AG04449 (cell line): Measurements from ENCODE around the gene ERCC6L.

Experiments
- CTCF ChIA-PET: fragments of 350-600 bp; formaldehyde crosslinking; extraction: SDS; loops from one replicate; lab custom pipeline; 2021; ENCODE audit warnings: antibody characterized with exemption; lab: Yijun Ruan, JAX
- POLR2A ChIA-PET: fragments of 400-600, 350-600 bp; formaldehyde crosslinking; extraction: SDS; loops from one replicate; lab custom pipeline; 2020; ENCODE audit warnings: antibody characterized with exemption, inconsistent platforms; lab: Yijun Ruan, JAX
- DNase-seq: peaks from one replicate; pipeline ENCODE4 v3.0.0-alpha.2; 2010; ENCODE audit warnings: low read depth, low spot score
- H3K4me3 ChIP-seq: 2 replicates; pipeline ENCODE4 v1.5.1; 2011; ENCODE audit warnings: low read depth, mild to moderate bottlenecking, control low read depth, low read length
- TF ChIP-seq, protein P1 (sequence below): IDR thresholded peaks from one replicate; pipeline ENCODE4 v1.5.1; 2011; ENCODE audit warnings: mild to moderate bottlenecking, moderate library complexity, low read length, control low read depth, inconsistent platforms; ENCODE audit not compliant: insufficient read depth; ENCODE audit errors: missing control alignments

ERCC6L gene

DNA sequence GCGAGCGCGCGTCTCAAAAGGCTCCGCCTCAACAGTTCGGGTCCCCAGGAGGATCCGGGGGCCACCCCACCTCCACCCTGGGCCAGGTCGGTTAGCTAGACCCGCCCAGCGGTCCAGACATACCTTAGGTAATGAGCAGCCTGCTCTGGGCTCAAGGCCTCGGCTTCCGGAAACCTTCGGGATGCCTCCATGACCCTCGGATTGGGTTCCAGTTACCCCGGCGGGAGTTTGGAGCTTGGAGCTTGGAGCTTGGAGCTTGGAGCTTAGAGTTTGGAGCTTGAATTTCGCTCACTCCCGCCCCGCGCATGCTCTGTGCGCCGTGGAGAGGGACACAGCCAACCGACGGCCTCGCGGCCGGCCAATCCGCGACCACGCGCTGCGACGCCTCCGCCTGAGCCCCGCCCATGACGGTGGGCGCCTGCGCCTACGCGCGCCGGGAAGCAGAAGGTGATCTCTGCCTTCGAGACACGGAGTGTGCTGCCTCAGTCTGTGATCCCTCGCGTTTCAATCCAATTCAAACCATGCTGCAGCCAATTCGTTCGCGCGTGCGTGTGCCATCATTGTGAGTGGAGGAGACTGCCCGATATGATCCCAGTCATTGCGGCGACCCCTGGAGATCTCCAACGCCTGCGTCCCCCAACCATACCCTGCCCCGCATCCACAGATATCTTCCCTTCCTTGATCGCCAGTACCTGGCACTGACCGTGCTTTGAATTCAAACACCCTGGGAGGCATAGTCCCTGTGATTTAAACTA lies at the start of gene ERCC6L:
ERCC6L (minus strand) TSS at position 307 of the 755 bp plus-strand sequence; CDS start at position 191, 116 bp downstream.
- TF ChIP-seq, protein P1, sequence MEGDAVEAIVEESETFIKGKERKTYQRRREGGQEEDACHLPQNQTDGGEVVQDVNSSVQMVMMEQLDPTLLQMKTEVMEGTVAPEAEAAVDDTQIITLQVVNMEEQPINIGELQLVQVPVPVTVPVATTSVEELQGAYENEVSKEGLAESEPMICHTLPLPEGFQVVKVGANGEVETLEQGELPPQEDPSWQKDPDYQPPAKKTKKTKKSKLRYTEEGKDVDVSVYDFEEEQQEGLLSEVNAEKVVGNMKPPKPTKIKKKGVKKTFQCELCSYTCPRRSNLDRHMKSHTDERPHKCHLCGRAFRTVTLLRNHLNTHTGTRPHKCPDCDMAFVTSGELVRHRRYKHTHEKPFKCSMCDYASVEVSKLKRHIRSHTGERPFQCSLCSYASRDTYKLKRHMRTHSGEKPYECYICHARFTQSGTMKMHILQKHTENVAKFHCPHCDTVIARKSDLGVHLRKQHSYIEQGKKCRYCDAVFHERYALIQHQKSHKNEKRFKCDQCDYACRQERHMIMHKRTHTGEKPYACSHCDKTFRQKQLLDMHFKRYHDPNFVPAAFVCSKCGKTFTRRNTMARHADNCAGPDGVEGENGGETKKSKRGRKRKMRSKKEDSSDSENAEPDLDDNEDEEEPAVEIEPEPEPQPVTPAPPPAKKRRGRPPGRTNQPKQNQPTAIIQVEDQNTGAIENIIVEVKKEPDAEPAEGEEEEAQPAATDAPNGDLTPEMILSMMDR: no peak
- H3K4me3 ChIP-seq: peak within 1 kb of the TSS; percentile 60
- ChIA-PET POLR2A (interaction anchor here (0.7 kb wide), 1 partner anchor 75 kb away, joined by 4 read pairs; no protein-coding TSS in a partner anchor), CTCF (interaction anchor here (0.5 to 1.4 kb wide), 7 partner anchors 9 to 335 kb away, joined by 3 to 4 read pairs (median 3); no protein-coding TSS in a partner anchor)
- peak; percentile 5 for DNase-seq

DNA sequence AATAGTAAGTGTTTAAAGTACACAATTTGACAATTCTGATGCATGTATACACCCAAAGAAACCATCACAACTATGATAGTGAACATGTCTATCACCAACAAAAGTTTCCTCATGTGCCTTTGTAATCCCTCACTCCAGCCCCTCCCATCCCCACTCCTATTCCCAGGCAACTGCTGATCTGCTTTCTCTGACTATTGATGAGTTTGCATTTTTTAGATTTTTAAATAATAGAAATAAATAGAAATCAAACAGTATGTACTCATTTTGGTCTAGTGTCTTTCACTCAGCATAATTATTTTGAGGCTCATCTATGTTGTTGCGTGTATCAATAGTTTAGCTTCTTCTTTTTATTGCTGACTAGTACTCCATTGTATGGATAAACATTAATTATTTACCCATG lies 43.5 kb upstream of the ERCC6L start:
- no peak overlapping the region for H3K4me3 ChIP-seq
- TF ChIP-seq, protein P1: no peak
- ChIA-PET CTCF (no interaction called here), POLR2A (no interaction called here)
- DNase-seq: no peak

DNA sequence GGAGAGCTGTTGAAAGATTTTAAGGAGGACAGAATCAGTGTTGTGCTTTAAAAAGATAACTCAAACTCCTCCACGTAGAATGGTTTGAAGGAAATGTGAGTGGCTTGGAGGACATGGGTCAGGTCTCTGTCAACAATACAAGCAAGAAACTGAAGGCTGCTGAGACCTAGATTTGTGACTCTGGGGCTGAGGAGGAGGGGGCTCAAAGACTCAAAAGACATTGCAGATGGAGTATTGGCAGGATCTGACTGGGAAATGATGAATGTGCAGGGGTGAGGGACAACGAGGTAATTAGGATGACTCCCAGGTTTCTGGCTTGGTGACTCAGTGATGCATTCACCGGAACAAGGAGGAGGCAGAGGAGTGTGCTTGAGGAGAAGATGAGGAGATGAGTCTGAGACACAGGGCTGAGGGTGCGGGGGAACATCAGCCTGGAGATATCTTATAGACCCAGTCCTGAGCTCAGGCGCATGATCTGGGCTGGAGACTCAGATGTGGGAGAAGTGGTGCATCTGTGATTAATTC lies 41.6 kb upstream of the ERCC6L start:
- CTCF ChIA-PET: interaction anchor here (1.1 to 4.3 kb wide), 5 partner anchors 9 to 47 kb away, joined by 3 to 31 read pairs (median 3); partner anchors contain the start of gene ERCC6L
- no peak overlapping the region for H3K4me3 ChIP-seq
- TF ChIP-seq, protein P1: no peak
- DNase-seq: no peak
- POLR2A ChIA-PET: no interaction called here

DNA sequence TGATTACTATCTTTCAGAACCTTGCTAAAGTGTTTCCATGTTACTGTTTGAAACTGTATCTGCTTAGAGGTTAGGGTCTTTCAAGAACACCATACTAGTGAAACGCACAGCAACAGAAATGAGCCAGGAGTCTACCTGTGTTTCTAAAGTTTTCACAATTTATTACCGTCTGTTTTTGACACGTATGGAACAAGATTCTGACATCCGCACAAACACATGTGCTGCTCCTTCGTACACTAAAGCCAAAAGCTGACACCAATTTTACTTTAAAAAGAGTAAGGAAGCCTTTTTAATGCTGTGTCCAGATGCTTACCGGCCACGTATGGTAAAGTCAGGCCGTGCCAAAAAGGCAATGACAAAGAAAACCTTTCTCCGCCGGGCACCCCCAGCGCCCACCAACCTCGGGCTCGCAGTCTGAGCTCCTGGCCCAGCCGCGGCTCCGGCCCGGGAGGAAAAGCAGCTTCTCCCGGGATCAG lies 37.7 kb upstream of the ERCC6L start:
- no peak for DNase-seq
- ChIA-PET CTCF (interaction anchor here (0.8 to 4.3 kb wide), 15 partner anchors 8 to 288 kb away, joined by 3 to 31 read pairs (median 6); no protein-coding TSS in a partner anchor), POLR2A (interaction anchor here (0.8 to 2.0 kb wide), 4 partner anchors 9 to 32 kb away, joined by 3 to 34 read pairs (median 5); no protein-coding TSS in a partner anchor)
- TF ChIP-seq, protein P1: no peak
- peak overlapping the region; percentile 73 for H3K4me3 ChIP-seq

GRCh38 chrX:72274526-72274925 lies 35.7 kb upstream of the ERCC6L start:
- TF ChIP-seq, protein P1: no peak
- CTCF ChIA-PET: no interaction called here
- DNase-seq: no peak
- peak overlapping the region; percentile 38 for H3K4me3 ChIP-seq
- POLR2A ChIA-PET: no interaction called here

- H3K4me3 ChIP-seq: no peak overlapping the region
- TF ChIP-seq, protein P1: no peak
- DNase-seq: no peak
- POLR2A ChIA-PET: no interaction called here
- CTCF ChIA-PET: no interaction called here
These were observed 34.9 kb upstream of the ERCC6L start for GRCh38 chrX:72273718-72274117.
